ENCODE measurements around the gene LRRC4. TPM values are rescaled to one million over a fixed set of nuclear protein-coding genes. Genes with fewer than 3 reads are reported as not detected.

LRRC4 gene
- polyA plus RNA-seq, 1 of the 3 experiments (the other 2 are of a cell fraction): 0.44 TPM

DNA sequence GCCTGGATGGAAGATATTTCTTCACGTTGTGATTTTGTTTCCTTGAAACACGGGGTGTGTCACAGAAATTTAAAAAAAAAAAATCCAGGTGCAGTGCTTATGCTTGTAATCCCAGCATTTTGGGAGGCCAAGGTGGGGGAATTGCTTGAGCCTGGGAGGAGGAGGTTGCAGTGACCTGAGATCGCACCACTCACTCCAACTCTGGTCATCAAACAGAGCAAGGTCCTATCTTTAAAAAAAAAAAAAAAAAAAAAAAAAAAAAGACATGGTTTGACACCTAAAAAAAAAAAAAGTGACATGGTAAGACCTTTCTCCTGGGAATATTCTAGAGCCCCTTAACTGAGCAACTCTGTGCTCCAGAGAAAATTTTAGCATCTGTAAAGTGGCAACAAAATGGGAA is 9.0 kb upstream of the LRRC4 start:
- H3K4me1 ChIP-seq (ENCODE audit: control insufficient read depth in 1 of 2, insufficient read depth in 2 of 2, low read depth in 1 of 2, low read length in 1 of 2): peaks cover 2 to 11% of the 10 kb centered on the region in 2 experiments; a peak in 2 of 4 replicates
- H3K9ac ChIP-seq: no peak overlapping the region
- no peak overlapping the region for H3K27ac ChIP-seq (ENCODE audit: low read depth in 2 of 2, low read length in 1 of 2)
- no peaks in the 10 kb centered on the region for H3K9me3 ChIP-seq
- DNase-seq: no peak
- no peaks in the 10 kb centered on the region for H3K9me2 ChIP-seq
- peaks cover 3% of the 10 kb centered on the region for H3F3A ChIP-seq (replicated peaks; ENCODE audit: insufficient read depth)
- no peaks in the 10 kb centered on the region; the same call in 1 of the 2 replicates for H3K79me2 ChIP-seq (ENCODE audit: insufficient read depth)
- TF ChIP-seq, protein P1, sequence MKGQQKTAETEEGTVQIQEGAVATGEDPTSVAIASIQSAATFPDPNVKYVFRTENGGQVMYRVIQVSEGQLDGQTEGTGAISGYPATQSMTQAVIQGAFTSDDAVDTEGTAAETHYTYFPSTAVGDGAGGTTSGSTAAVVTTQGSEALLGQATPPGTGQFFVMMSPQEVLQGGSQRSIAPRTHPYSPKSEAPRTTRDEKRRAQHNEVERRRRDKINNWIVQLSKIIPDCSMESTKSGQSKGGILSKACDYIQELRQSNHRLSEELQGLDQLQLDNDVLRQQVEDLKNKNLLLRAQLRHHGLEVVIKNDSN (IDR thresholded peaks at IDR 0.05; ENCODE audit: borderline replicate concordance, low read depth): no peak
- TF ChIP-seq ELF1 (IDR thresholded peaks at IDR 0.05): no peak
- TF ChIP-seq EZH2phosphoT487 (IDR thresholded peaks at IDR 0.05; ENCODE audit: borderline replicate concordance, low read depth): no peak
- TF ChIP-seq, protein P2, sequence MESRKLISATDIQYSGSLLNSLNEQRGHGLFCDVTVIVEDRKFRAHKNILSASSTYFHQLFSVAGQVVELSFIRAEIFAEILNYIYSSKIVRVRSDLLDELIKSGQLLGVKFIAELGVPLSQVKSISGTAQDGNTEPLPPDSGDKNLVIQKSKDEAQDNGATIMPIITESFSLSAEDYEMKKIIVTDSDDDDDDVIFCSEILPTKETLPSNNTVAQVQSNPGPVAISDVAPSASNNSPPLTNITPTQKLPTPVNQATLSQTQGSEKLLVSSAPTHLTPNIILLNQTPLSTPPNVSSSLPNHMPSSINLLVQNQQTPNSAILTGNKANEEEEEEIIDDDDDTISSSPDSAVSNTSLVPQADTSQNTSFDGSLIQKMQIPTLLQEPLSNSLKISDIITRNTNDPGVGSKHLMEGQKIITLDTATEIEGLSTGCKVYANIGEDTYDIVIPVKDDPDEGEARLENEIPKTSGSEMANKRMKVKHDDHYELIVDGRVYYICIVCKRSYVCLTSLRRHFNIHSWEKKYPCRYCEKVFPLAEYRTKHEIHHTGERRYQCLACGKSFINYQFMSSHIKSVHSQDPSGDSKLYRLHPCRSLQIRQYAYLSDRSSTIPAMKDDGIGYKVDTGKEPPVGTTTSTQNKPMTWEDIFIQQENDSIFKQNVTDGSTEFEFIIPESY (IDR thresholded peaks at IDR 0.05; ENCODE audit: borderline replicate concordance, low read depth): no peak
- TF ChIP-seq, protein P3, sequence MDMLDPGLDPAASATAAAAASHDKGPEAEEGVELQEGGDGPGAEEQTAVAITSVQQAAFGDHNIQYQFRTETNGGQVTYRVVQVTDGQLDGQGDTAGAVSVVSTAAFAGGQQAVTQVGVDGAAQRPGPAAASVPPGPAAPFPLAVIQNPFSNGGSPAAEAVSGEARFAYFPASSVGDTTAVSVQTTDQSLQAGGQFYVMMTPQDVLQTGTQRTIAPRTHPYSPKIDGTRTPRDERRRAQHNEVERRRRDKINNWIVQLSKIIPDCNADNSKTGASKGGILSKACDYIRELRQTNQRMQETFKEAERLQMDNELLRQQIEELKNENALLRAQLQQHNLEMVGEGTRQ (IDR thresholded peaks at IDR 0.05; ENCODE audit: borderline replicate concordance, low read depth, low read length): no peak
- TF ChIP-seq RCOR1 (IDR thresholded peaks at IDR 0.05; ENCODE audit: low read length): no peak
- no peak for TF ChIP-seq POLR2AphosphoS5 (IDR thresholded peaks at IDR 0.05; ENCODE audit: low read depth, low read length)
- TF ChIP-seq SMC3 (IDR thresholded peaks at IDR 0.05; ENCODE audit: low read depth, low read length): no peak
- CTCF ChIA-PET: interaction anchor here (0.6 to 8.7 kb wide), 7 partner anchors 12 to 331 kb away, joined by 3 to 165 read pairs (median 3); no protein-coding TSS in a partner anchor
- no peak overlapping the region for H2AFZ ChIP-seq (ENCODE audit: low read depth)
- no peaks in the 10 kb centered on the region for H3K27me3 ChIP-seq (ENCODE audit: insufficient read depth)
- 98% methylated on average over 3 of the region's 3 CpGs for WGBS (ENCODE audit: low lambda C conversion rate)
- H3K4me3 ChIP-seq (ENCODE audit: low read depth in 2 of 2, low read length in 1 of 2): no peak overlapping the region
- peaks cover 8 to 10% of the 10 kb centered on the region in 2 experiments for H3K36me3 ChIP-seq (replicated peaks in 1 of 2; ENCODE audit: control insufficient read depth in 1 of 2, insufficient read depth in 2 of 2, low read length in 1 of 2)
- POLR2A ChIA-PET: no interaction called here
- H4K20me1 ChIP-seq (ENCODE audit: insufficient read depth): peaks cover 67% of the 10 kb centered on the region
- no peak overlapping the region for H3K4me2 ChIP-seq

DNA sequence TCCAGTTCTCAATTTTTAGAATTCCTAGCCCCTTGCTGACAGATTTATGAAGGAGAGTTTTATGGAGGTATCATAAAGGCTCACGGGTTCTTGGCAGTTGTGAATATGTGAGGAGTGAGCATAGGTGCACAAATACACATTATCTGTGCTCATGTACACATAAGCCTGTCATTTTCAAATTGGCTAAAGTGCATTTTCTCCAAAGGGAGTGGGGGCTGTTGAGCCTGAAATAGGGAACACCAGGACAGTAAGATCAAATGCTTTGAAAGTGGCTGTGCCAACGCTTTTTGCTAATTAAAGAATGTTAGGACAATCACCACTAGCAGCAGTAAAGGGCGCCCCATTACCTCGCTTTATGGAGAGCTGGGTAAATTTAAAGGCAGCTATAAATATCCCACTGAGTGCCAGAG is 8.3 kb upstream of the LRRC4 start:
- POLR2A ChIA-PET: no interaction called here

More for the DNA sequence above, 8.3 kb upstream of the LRRC4 start:
- Histone ChIP-seq H3K9ac (no peak overlapping the region), H3K4me3 (ENCODE audit: low read depth in 2 of 2, low read length in 1 of 2) (no peak overlapping the region), H3K27me3 (ENCODE audit: insufficient read depth) (no peaks in the 10 kb centered on the region), H3K79me2 (ENCODE audit: insufficient read depth) (no peaks in the 10 kb centered on the region; the same call in 1 of the 2 replicates), H3K4me2 (no peak overlapping the region), H4K20me1 (ENCODE audit: insufficient read depth) (peaks cover 69% of the 10 kb centered on the region), H3K9me2 (no peaks in the 10 kb centered on the region), H3K4me1 (ENCODE audit: control insufficient read depth in 1 of 2, insufficient read depth in 2 of 2, low read depth in 1 of 2, low read length in 1 of 2) (peaks cover 2 to 11% of the 10 kb centered on the region in 2 experiments; a peak in 2 of 4 replicates), H3F3A (replicated peaks; ENCODE audit: insufficient read depth) (peaks cover 3% of the 10 kb centered on the region), H3K36me3 (replicated peaks in 1 of 2; ENCODE audit: control insufficient read depth in 1 of 2, insufficient read depth in 2 of 2, low read length in 1 of 2) (peaks cover 8 to 10% of the 10 kb centered on the region in 2 experiments), H3K27ac (ENCODE audit: low read depth in 2 of 2, low read length in 1 of 2) (no peak overlapping the region), H2AFZ (ENCODE audit: low read depth) (no peak overlapping the region), H3K9me3 (no peaks in the 10 kb centered on the region)
- no peak for DNase-seq
- TF ChIP-seq GATA2 (CRISPR knock-in tag; IDR thresholded peaks at IDR 0.05): no peak
- TF ChIP-seq SIN3A (IDR thresholded peaks at IDR 0.05; ENCODE audit: borderline replicate concordance, low read depth, low read length): no peak
- TF ChIP-seq, protein P1 (IDR thresholded peaks at IDR 0.05; ENCODE audit: borderline replicate concordance, low read depth): no peak
- TF ChIP-seq, protein P4, sequence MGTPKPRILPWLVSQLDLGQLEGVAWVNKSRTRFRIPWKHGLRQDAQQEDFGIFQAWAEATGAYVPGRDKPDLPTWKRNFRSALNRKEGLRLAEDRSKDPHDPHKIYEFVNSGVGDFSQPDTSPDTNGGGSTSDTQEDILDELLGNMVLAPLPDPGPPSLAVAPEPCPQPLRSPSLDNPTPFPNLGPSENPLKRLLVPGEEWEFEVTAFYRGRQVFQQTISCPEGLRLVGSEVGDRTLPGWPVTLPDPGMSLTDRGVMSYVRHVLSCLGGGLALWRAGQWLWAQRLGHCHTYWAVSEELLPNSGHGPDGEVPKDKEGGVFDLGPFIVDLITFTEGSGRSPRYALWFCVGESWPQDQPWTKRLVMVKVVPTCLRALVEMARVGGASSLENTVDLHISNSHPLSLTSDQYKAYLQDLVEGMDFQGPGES (IDR thresholded peaks at IDR 0.05; ENCODE audit: low read depth, low read length): no peak
- no peak for TF ChIP-seq JUND (IDR thresholded peaks at IDR 0.05)
- TF ChIP-seq, protein P5, sequence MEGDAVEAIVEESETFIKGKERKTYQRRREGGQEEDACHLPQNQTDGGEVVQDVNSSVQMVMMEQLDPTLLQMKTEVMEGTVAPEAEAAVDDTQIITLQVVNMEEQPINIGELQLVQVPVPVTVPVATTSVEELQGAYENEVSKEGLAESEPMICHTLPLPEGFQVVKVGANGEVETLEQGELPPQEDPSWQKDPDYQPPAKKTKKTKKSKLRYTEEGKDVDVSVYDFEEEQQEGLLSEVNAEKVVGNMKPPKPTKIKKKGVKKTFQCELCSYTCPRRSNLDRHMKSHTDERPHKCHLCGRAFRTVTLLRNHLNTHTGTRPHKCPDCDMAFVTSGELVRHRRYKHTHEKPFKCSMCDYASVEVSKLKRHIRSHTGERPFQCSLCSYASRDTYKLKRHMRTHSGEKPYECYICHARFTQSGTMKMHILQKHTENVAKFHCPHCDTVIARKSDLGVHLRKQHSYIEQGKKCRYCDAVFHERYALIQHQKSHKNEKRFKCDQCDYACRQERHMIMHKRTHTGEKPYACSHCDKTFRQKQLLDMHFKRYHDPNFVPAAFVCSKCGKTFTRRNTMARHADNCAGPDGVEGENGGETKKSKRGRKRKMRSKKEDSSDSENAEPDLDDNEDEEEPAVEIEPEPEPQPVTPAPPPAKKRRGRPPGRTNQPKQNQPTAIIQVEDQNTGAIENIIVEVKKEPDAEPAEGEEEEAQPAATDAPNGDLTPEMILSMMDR (IDR thresholded peaks at IDR 0.05): no peak
- CTCF ChIA-PET: interaction anchor here (0.6 to 8.7 kb wide), 7 partner anchors 9 to 331 kb away, joined by 3 to 165 read pairs (median 6); partner anchors contain the start of gene LRRC4
- 97% methylated on average over 4 of the region's 4 CpGs for WGBS (ENCODE audit: low lambda C conversion rate)
